ENCODE measurements around the gene TBCA.
A peak's percentile ranks its signal among the peaks of the same experiment; 100 is the strongest.
"Not testable (repeated sequence)": the region's sequence is repeated elsewhere in the genome, so short reads cannot be mapped to it uniquely, and the experiment has no call there.

Gene TBCA

GRCh38 chr5:77773734-77774280, 2.3 kb downstream of the TBCA start:
- no peak for DNase-seq (ENCODE audit: low read depth in 2 of 2)

GRCh38 chr5:77772729-77773128, 3.4 kb downstream of the TBCA start:
- DNase-seq (ENCODE audit: low read depth in 2 of 2), result no peak

- DNase-seq (ENCODE audit: low read depth in 2 of 2), result no peak
Observed at GRCh38 chr5:77771452-77771851, 4.7 kb downstream of the TBCA start.

- DNase-seq (ENCODE audit: low read depth in 2 of 2), result no peak
Observed at GRCh38 chr5:77770293-77771005, 5.7 kb downstream of the TBCA start.

GRCh38 chr5:77768978-77769377, 7.2 kb downstream of the TBCA start:
- DNase-seq (ENCODE audit: low read depth in 2 of 2), result no peak

DNA sequence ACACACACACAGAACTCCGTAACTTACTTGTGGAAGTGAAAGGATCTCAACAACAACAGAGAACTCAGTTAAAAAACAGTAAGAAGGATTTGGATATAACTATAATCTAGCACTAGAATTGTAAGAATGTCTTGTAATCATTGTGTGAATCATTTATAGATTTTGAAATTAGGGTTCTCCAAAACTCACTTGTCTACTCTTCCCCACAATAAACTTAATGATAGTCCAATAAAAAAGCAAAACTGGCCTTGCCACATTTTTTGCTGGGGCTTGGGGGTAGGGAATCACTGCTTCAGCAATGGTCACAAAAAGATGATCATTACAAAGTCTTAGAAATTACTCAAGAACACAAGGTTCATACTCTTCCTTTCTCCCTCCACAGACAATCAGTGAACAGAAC, 8.8 kb downstream of the TBCA start:
- no peak for DNase-seq (ENCODE audit: low read depth in 2 of 2)

GRCh38 chr5:77761606-77762005, 14.5 kb downstream of the TBCA start:
- DNase-seq (ENCODE audit: low read depth in 2 of 2), result no peak

- no peak for DNase-seq (ENCODE audit: low read depth in 2 of 2)
Observed at GRCh38 chr5:77758141-77758938, 17.8 kb downstream of the TBCA start.

DNA sequence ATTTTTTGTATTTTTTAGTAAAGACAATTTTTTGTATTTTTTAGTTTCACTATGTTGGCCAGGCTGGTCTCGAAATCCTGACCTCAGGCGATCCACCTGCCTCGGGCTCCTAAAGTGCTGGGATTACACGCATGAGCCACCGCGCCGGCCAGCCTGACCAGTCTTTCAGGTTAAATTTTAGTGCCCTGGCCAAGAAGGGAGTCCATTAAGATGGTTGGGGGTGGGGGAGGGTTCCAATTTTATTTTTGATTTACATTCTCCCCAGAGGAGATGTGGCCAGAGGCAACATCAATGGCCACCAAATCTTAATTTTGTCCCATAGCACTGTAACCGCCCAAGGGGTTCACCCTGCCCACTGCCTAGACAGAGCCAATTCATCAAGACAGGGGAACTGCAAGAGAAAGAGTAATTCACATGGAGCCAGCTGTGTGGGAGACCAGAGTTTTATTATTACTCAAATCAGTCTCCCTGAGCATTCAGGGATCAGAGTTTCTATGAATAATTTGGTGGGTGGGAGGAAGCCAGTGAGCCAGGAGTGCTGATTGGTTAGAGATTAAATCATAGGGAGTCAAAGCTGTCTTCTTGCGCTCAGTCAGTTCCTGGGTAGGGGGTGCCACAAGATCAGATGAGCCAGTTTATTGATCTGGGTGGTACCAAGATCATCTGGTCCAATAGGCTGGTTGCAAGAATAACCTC, 24.7 kb downstream of the TBCA start:
- peak in 1 of 2 experiments; percentile 6 for DNase-seq (ENCODE audit: low read depth in 2 of 2)

GRCh38 chr5:77750928-77751327, 25.2 kb downstream of the TBCA start:
- not testable (repeated sequence) for DNase-seq (ENCODE audit: low read depth in 2 of 2)

- no peak for DNase-seq (ENCODE audit: low read depth in 2 of 2)
Observed at GRCh38 chr5:77748160-77748559, 28.0 kb downstream of the TBCA start.

GRCh38 chr5:77744116-77744515, 32.0 kb downstream of the TBCA start:
- no peak for DNase-seq (ENCODE audit: low read depth in 2 of 2)

- no peak for DNase-seq (ENCODE audit: low read depth in 2 of 2)
Observed at GRCh38 chr5:77743181-77743580, 33.0 kb downstream of the TBCA start.

DNA sequence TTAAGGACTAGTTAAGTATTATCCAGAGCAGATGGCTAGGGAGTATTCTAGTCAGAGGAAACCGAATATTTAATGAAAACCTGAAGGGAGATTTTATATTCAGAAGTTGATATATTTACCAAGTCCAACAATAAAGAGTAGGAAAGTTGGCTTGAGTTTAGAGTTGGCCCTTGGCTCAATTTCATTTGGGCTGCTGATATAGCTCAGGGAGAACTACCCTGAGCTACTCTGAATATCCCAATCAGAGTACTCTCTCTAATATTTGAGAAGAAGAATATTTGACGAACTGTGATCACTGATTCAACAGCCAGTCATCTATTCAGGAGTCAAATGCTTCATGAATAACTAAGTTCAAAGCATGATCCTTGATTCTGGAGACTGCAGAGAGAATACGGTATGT, 34.5 kb downstream of the TBCA start:
- no peak for DNase-seq (ENCODE audit: low read depth in 2 of 2)

- no peak for DNase-seq (ENCODE audit: low read depth in 2 of 2)
Observed at GRCh38 chr5:77734885-77735284, 41.3 kb downstream of the TBCA start.

DNA sequence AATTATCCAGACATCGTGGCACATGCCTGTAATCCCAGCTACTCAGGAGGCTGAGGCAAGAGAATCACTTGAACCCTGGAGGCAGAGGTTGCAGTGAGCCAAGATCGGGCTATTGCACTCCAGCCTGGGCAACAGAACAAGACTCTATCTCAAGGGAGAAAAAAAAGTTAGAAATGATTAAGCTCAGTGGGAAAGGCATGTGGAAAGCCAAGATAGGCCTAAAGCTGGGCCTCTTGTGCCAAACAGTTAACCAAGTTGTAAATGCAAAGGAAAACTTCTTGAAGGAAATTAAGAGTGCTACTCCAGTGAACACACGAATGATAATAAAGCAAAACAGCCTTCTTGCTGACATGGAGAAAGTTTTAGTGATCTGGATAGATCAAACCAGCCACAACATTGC, 43.0 kb downstream of the TBCA start:
- no peak for DNase-seq (ENCODE audit: low read depth in 2 of 2)

GRCh38 chr5:77727190-77727589, 48.9 kb downstream of the TBCA start:
- no peak for DNase-seq (ENCODE audit: low read depth in 2 of 2)

DNA sequence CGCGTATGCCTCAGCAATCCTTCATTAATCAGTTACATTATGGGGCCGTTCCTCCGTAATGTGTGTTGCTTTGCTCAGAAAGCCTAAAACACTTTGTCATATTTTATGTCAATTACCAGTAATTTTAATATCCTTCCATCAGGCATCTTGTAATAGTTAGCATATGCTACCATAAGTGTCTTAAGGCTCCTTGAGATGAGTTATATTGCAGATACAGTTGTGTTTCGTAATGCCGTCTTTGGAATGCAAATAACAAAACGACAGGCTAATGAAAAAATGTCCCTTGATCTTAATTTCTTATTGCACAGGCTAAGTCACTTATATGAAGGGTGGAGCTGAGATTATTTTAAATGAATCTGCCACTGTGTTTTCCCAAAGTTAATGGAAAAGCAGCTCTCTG, 50.5 kb downstream of the TBCA start:
- no peak for DNase-seq (ENCODE audit: low read depth in 2 of 2)

GRCh38 chr5:77724934-77725333, 51.2 kb downstream of the TBCA start:
- no peak for DNase-seq (ENCODE audit: low read depth in 2 of 2)

DNA sequence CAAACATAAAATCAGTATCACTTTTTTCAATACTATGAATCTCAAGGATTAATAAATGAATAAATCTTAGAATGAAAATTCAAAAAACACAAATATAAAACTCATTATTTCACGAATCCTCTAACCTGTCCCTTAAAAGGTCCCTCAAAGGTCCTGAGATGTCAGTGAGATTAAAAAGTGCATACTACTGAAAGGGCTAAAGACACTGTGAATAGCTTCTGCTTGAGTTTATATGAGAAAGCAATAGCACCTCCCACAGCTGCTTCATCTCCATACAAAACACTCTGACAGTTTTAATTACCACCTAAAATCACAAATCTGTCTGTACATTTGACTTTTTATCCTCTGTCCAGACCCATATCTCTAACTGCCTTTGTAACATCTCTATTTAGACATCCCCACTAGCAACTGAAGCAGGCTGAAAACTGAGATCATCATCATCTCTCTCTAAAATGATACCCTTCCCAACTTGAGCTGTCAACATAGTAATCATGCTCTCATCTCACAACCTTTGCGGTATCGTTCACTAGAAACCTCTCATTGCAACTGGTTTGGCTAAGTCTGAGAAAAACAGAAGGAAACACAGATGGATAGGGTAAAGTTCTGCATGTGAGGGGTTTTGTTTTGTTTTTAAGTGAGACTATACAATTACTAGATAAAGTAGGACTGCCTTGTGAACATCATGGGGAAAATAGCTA, 56.3 kb downstream of the TBCA start:
- no peak for DNase-seq (ENCODE audit: low read depth in 2 of 2)

GRCh38 chr5:77718934-77719610, 57.1 kb downstream of the TBCA start:
- DNase-seq (ENCODE audit: low read depth in 2 of 2), result no peak
